Neuronal stem cell (in vitro differentiated cells): Measurements from ENCODE around the gene PCCA.
A peak's percentile ranks its signal among the peaks of the same experiment; 100 is the strongest.
"Not testable (repeated sequence)": the region's sequence is repeated elsewhere in the genome, so short reads cannot be mapped to it uniquely, and the experiment has no call there.

Source experiments
- DNase-seq: peaks from one replicate; pipeline ENCODE4 v3.0.0-alpha.2; 2013; ENCODE audit warnings: low spot score
- H2AFZ ChIP-seq: one replicate; pipeline ENCODE4 v1.6.1; 2013; ENCODE audit warnings: mild to moderate bottlenecking, low read length, inconsistent platforms
- H2AK5ac ChIP-seq: 2 replicates; pipeline ENCODE4 v1.6.1; 2013; ENCODE audit warnings: low read depth, mild to moderate bottlenecking, inconsistent platforms, low read length, moderate library complexity, mixed read lengths
- H2BK120ac ChIP-seq: 2 replicates; pipeline ENCODE4 v1.6.1; 2013; ENCODE audit warnings: low read depth, mild to moderate bottlenecking, inconsistent platforms, low read length, moderate library complexity, mixed read lengths
- H2BK12ac ChIP-seq: one replicate; pipeline ENCODE4 v1.6.1; 2013; ENCODE audit warnings: low read length, inconsistent platforms
- H2BK15ac ChIP-seq: 2 replicates; pipeline ENCODE4 v1.6.1; 2013; ENCODE audit warnings: mild to moderate bottlenecking, low read length, inconsistent platforms, mixed read lengths
- H2BK5ac ChIP-seq: one replicate; pipeline ENCODE4 v1.6.1; 2013; ENCODE audit warnings: inconsistent platforms, mild to moderate bottlenecking, low read length, moderate library complexity
- H3K14ac ChIP-seq: one replicate; pipeline ENCODE4 v1.6.1; 2013; ENCODE audit warnings: low read length, inconsistent platforms
- H3K18ac ChIP-seq: 2 replicates; pipeline ENCODE4 v1.6.1; 2013; ENCODE audit warnings: low read length, inconsistent platforms
- H3K23ac ChIP-seq: 2 replicates; pipeline ENCODE4 v1.6.1; 2013; ENCODE audit warnings: low read depth, mild to moderate bottlenecking, mixed read lengths, low read length, inconsistent platforms; ENCODE audit not compliant: poor library complexity
- H3K27ac ChIP-seq: replicated peaks from 3 replicates; pipeline ENCODE4 v1.5.1; 2013; ENCODE audit warnings: low read length, inconsistent platforms
- H3K27me3 ChIP-seq, 3 experiments: 2 replicates each; pipeline ENCODE4 v1.6.1; 2013; ENCODE audit warnings: low read length in 3 of 3, mild to moderate bottlenecking in 2 of 3, inconsistent platforms in 1 of 3, low read depth in 1 of 3, mixed read lengths in 1 of 3, moderate library complexity in 1 of 3; ENCODE audit not compliant: control insufficient read depth in 3 of 3, insufficient read depth in 3 of 3
- H3K36me3 ChIP-seq, 2 donors: replicated peaks in 1 of 2; 2 replicates each; pipeline ENCODE4 v1.6.1; 2013; ENCODE audit warnings: low read length in 2 of 2; ENCODE audit not compliant: control insufficient read depth in 2 of 2, insufficient read depth in 2 of 2
- H3K4ac ChIP-seq: 2 replicates; pipeline ENCODE4 v1.6.1; 2013; ENCODE audit warnings: inconsistent platforms, mild to moderate bottlenecking, low read length, moderate library complexity
- H3K4me1 ChIP-seq, 2 donors: 1 replicate in 1 of 2; 2 replicates in 1 of 2; pipeline ENCODE4 v1.6.1; 2013; ENCODE audit warnings: low read length in 2 of 2, low read depth in 1 of 2; ENCODE audit not compliant: control insufficient read depth in 2 of 2, insufficient read depth in 1 of 2
- H3K4me2 ChIP-seq: one replicate; pipeline ENCODE4 v1.6.1; 2013; ENCODE audit warnings: mild to moderate bottlenecking, low read length, inconsistent platforms; ENCODE audit not compliant: insufficient read depth, poor library complexity, severe bottlenecking
- H3K4me3 ChIP-seq, 2 donors: 2 replicates each; pipeline ENCODE4 v1.5.1; 2013; ENCODE audit warnings: low read length in 2 of 2, mild to moderate bottlenecking in 2 of 2, inconsistent platforms in 1 of 2, moderate library complexity in 1 of 2
- H3K79me1 ChIP-seq: one replicate; pipeline ENCODE4 v1.6.1; 2013; ENCODE audit warnings: low read depth, mild to moderate bottlenecking, inconsistent platforms, low read length, moderate library complexity
- H3K9ac ChIP-seq: one replicate; pipeline ENCODE4 v1.6.1; 2013; ENCODE audit warnings: mild to moderate bottlenecking, low read depth, low read length, inconsistent platforms; ENCODE audit not compliant: poor library complexity
- H3K9me3 ChIP-seq, 2 donors: replicated peaks in 1 of 2; 2 replicates each; pipeline versions ENCODE3 to v1.6.1; 2013; ENCODE audit warnings: low read length in 2 of 2, mild to moderate bottlenecking in 2 of 2, inconsistent platforms in 1 of 2, low read depth in 1 of 2, mixed read lengths in 1 of 2, moderate library complexity in 1 of 2; ENCODE audit not compliant: control insufficient read depth in 2 of 2, insufficient read depth in 1 of 2
- H4K8ac ChIP-seq: one replicate; pipeline ENCODE4 v1.6.1; 2013; ENCODE audit warnings: low read depth, mild to moderate bottlenecking, inconsistent platforms, low read length, moderate library complexity
- H4K91ac ChIP-seq: one replicate; pipeline ENCODE4 v1.6.1; 2013; ENCODE audit warnings: low read length, low read depth, mild to moderate bottlenecking, inconsistent platforms; ENCODE audit not compliant: poor library complexity
- WGBS, 2 donors: extraction: QIAGEN DNeasy Blood & Tissue Kit; methylation state at CpG; one replicate each; pipeline ENCODE4 v1.1.7; 2013; ENCODE audit warnings: missing lambda C conversion rate in 2 of 2, mixed read lengths in 1 of 2; ENCODE audit not compliant: insufficient read length in 2 of 2, insufficient replicate concordance in 1 of 2; ENCODE audit errors: extremely low coverage in 2 of 2; 5-methylcytosine and 5-hydroxymethylcytosine counted together

The PCCA gene

DNA sequence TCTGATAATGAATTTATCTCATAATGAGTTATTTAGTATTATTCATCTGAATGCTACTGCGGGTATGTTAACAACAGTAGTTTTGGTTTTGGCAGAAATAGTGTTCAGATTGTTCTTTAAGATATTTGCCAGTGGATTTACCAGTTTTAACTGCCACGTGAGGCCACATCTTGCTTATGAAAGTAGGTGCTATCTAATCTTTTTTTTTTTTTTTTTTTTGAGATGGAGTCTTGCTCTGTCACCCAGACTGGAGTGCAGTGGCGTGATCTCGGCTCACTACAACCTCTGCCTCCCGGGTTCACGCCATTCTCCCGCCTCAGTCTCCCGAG lies 10.2 kb downstream of the PCCA start:
- H3K27ac ChIP-seq, H2BK12ac ChIP-seq, H4K91ac ChIP-seq, H3K4me3 ChIP-seq, H3K79me1 ChIP-seq, H3K9ac ChIP-seq, H3K4ac ChIP-seq, H2BK5ac ChIP-seq, H2BK120ac ChIP-seq, H2AFZ ChIP-seq, H3K18ac ChIP-seq, DNase-seq, H3K23ac ChIP-seq, H3K27me3 ChIP-seq, H4K8ac ChIP-seq, H3K4me2 ChIP-seq, H2BK15ac ChIP-seq, H3K14ac ChIP-seq, H2AK5ac ChIP-seq: not testable (repeated sequence)
- H3K36me3 ChIP-seq, result peaks cover 0 to 25% of the 10 kb centered on the region in 2 donors
- H3K4me1 ChIP-seq, result peaks cover 0 to 15% of the 10 kb centered on the region in 2 donors
- peaks cover 4 to 23% of the 10 kb centered on the region in 2 donors for H3K9me3 ChIP-seq
- WGBS, 2 donors, result no CpG with 5 or more reads among the region's 8 CpGs

DNA sequence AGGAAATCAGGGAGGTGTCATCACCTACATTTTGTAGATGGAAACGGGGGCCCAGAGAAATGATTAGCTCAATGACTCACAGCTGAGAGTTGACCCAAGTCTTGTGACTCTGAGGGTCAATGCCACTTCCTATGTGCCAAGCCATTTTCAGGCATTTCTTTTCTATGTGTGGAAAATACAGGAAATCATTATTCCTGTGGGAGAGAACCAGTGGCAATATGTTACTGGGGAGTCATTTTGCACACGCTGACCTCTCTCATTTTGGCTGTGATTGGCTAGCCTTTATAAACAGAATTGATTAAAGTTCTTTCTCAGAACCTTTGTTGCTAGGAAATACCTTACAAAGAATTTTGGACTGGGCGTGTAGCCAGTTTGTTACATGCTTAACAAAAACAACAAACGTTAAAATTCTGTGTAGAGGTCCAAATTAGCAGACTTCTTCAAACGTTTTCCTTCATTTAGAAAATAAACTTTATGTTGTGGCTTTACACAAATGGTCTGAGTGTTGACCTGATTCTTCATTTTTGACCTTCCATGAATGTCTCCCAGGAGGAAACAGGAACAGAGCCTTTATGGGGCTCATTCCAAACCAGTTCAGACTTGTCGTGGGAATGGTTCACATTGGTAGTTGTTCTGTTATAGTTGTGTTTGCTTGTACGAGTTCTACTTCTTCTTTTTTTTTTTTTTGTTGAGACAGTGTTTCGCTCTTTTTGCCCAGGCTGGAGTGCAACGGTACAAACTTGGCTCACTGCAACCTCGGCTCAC lies 11.4 kb downstream of the PCCA start:
- no peak overlapping the region for H3K27ac ChIP-seq

GRCh38 chr13:100102042-100102441 lies 13.1 kb downstream of the PCCA start:
- Histone ChIP-seq H4K8ac (no peak overlapping the region), H3K4me2 (no peak overlapping the region), H2BK5ac (no peak overlapping the region), H3K4me3 (no peak overlapping the region), H3K36me3 (peaks cover 0 to 51% of the 10 kb centered on the region in 2 donors), H2BK15ac (no peak overlapping the region), H2AK5ac (no peak overlapping the region), H3K27me3 (no peaks in the 10 kb centered on the region), H3K23ac (no peak overlapping the region), H2BK120ac (no peak overlapping the region), H3K14ac (no peak overlapping the region), H3K79me1 (peaks cover 2% of the 10 kb centered on the region), H3K4me1 (peaks cover 0 to 15% of the 10 kb centered on the region in 2 donors), H3K18ac (no peak overlapping the region), H4K91ac (no peak overlapping the region), H3K27ac (no peak overlapping the region), H2BK12ac (no peak overlapping the region), H3K9ac (no peak overlapping the region), H3K4ac (no peak overlapping the region), H2AFZ (no peak overlapping the region), H3K9me3 (peaks cover 0 to 19% of the 10 kb centered on the region in 2 donors)
- no peak for DNase-seq
- no CpG with 5 or more reads among the region's 2 CpGs for WGBS, 2 donors

More for the DNA sequence above, 11.4 kb downstream of the PCCA start:
- no peak overlapping the region for H3K4ac ChIP-seq
- no peak overlapping the region for H3K4me3 ChIP-seq
- H3K9ac ChIP-seq, result no peak overlapping the region
- no peak overlapping the region for H2BK5ac ChIP-seq
- peaks cover 0 to 19% of the 10 kb centered on the region in 2 donors for H3K9me3 ChIP-seq
- H3K23ac ChIP-seq, result no peak overlapping the region
- H2AK5ac ChIP-seq, result no peak overlapping the region
- no peak overlapping the region for H4K91ac ChIP-seq
- DNase-seq, result no peak
- no peak overlapping the region for H2BK15ac ChIP-seq
- no peak overlapping the region for H4K8ac ChIP-seq
- H3K4me1 ChIP-seq, result peaks cover 0 to 15% of the 10 kb centered on the region in 2 donors
- H2BK120ac ChIP-seq, result no peak overlapping the region
- H3K18ac ChIP-seq, result no peak overlapping the region
- H3K14ac ChIP-seq, result no peak overlapping the region
- H2BK12ac ChIP-seq, result no peak overlapping the region
- H2AFZ ChIP-seq, result peak overlapping the region; percentile 56
- peaks cover 0 to 37% of the 10 kb centered on the region in 2 donors for H3K36me3 ChIP-seq
- H3K4me2 ChIP-seq, result no peak overlapping the region
- H3K79me1 ChIP-seq, result peaks cover 2% of the 10 kb centered on the region
- no CpG with 5 or more reads among the region's 10 CpGs for WGBS, 2 donors
- H3K27me3 ChIP-seq, result no peaks in the 10 kb centered on the region

GRCh38 chr13:100106005-100106404 lies 17.1 kb downstream of the PCCA start:
- Histone ChIP-seq H3K27me3 (no peaks in the 10 kb centered on the region), H3K9ac (no peak overlapping the region), H3K79me1 (peaks cover 2% of the 10 kb centered on the region), H3K9me3 (peaks cover 0 to 16% of the 10 kb centered on the region in 2 donors), H4K91ac (no peak overlapping the region), H2BK12ac (no peak overlapping the region), H3K18ac (no peak overlapping the region), H2BK5ac (no peak overlapping the region), H3K14ac (no peak overlapping the region), H4K8ac (no peak overlapping the region), H2AK5ac (no peak overlapping the region), H2BK120ac (no peak overlapping the region), H3K27ac (no peak overlapping the region), H3K36me3 (peaks cover 0 to 54% of the 10 kb centered on the region in 2 donors), H2BK15ac (no peak overlapping the region), H3K4ac (no peak overlapping the region), H3K23ac (no peak overlapping the region), H3K4me3 (no peak overlapping the region), H3K4me2 (no peak overlapping the region), H2AFZ (no peak overlapping the region), H3K4me1 (peaks cover 0 to 3% of the 10 kb centered on the region in 2 donors)
- no peak for DNase-seq
- no CpG with 5 or more reads among the region's 2 CpGs for WGBS, 2 donors
